Measurements from ENCODE around the gene PIEZO2. TPM values are rescaled to one million over a fixed set of nuclear protein-coding genes. Genes with fewer than 3 reads are reported as not detected.

The PIEZO2 gene
- total RNA-seq, 2 experiments from 2014 or later = not detected

DNA sequence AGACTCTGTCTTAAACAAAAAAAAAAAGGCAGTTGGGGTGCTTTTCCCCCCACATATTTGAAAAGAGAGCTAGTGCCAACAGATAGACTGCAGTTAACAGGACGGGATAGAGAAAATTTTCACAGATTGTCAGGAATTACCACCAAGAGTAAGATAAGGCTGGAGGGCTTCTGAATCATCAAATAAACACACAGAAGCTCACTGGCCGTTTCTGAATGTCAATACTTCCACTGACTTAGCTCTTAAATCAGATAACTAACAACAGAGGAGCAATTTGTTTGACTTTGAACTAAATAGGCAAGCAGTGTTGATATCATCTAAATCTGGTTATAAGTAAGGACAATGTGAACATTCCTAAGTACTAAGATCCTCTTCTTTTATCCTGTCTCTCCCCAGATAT is 34.7 kb downstream of the PIEZO2 start:
- CTCF ChIA-PET = no interaction called here
- H3K36me3 Mint-ChIP-seq (ENCODE audit: low read depth) = no peaks in the 10 kb centered on the region

DNA sequence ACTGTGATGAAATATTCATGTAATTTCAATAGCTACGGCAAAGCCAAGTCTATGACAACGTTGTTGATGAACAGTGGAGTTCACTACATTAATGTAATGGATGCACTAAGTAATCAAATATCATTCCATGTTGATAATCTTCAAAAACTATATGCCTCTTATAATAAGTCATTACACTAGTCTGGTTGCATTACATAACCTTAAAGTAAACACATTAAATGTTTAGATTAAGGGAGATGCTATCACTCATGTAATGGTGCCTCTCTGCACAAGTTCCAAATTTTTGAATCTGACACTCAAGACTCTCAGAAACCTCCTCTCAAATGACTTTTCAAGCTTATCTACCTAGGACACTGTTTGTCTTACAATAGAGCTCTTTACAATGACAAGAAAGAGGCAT is 35.4 kb downstream of the PIEZO2 start:
- no peaks in the 10 kb centered on the region for H3K4me1 Mint-ChIP-seq
- no peak overlapping the region for H3K27ac Mint-ChIP-seq
- H3K36me3 Mint-ChIP-seq (ENCODE audit: low read depth) = no peaks in the 10 kb centered on the region
- H3K4me3 Mint-ChIP-seq = no peak overlapping the region
- H3K27me3 Mint-ChIP-seq = no peaks in the 10 kb centered on the region
- ChIA-PET CTCF (no interaction called here), POLR2A (no interaction called here)
- no peak for DNase-seq
- no peaks in the 10 kb centered on the region for H3K9me3 Mint-ChIP-seq

More for the DNA sequence above, 34.7 kb downstream of the PIEZO2 start:
- H3K27ac Mint-ChIP-seq = no peak overlapping the region
- no peak overlapping the region for H3K4me3 Mint-ChIP-seq
- POLR2A ChIA-PET = no interaction called here
- no peaks in the 10 kb centered on the region for H3K9me3 Mint-ChIP-seq
- DNase-seq = no peak
- no peaks in the 10 kb centered on the region for H3K27me3 Mint-ChIP-seq
- no peaks in the 10 kb centered on the region for H3K4me1 Mint-ChIP-seq

DNA sequence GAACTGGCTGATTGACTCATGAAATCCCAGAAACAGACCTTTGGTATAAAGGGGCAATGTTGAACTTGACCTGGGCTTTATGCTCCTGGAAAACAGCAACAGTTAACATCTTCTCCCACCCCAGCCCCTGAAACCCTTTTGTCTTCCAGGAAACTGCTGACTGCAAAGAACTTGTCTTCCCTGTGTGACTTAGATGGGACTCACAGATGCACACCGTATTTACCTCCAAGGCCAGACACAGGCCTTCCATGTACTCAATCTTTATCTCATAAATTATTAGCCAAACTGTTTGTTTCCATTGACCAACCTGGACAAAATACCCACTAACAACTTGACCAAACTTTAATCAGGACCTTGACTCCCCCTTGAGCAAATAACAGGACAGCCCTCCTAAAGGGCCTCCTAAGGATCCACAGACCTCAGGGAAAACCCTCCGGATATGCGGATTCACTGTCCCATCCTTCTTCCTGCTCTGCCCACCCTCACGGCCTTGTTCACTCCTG is 36.3 kb downstream of the PIEZO2 start:
- Mint-ChIP-seq H3K27me3 (no peaks in the 10 kb centered on the region), H3K4me1 (no peaks in the 10 kb centered on the region), H3K9me3 (no peaks in the 10 kb centered on the region), H3K4me3 (no peak overlapping the region), H3K36me3 (ENCODE audit: low read depth) (no peaks in the 10 kb centered on the region), H3K27ac (no peak overlapping the region)
- no peak for DNase-seq
- ChIA-PET POLR2A (no interaction called here), CTCF (no interaction called here)

DNA sequence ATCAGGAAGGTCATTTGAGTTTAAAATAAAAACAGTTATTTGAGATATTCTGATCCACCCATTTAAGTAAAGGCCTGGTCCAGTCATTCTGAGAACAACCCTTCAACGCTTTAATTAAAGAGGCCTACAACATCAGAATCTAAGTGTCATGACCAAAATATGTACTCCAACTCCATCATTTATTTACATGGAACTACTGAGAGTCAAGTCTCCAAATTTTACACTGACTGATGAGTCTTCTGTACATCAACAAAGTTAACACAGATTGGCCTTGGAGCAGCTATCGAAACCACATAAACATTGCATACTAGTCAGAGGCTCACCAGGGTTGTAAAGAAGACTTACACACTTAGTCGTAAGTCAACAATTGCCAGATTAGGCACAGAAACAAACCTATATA is 37.1 kb downstream of the PIEZO2 start:
- no peaks in the 10 kb centered on the region for H3K27me3 Mint-ChIP-seq
- no peak overlapping the region for H3K27ac Mint-ChIP-seq
- H3K36me3 Mint-ChIP-seq (ENCODE audit: low read depth) = no peaks in the 10 kb centered on the region
- ChIA-PET CTCF (no interaction called here), POLR2A (no interaction called here)
- H3K4me1 Mint-ChIP-seq = no peaks in the 10 kb centered on the region
- no peaks in the 10 kb centered on the region for H3K9me3 Mint-ChIP-seq
- DNase-seq = no peak
- H3K4me3 Mint-ChIP-seq = no peak overlapping the region

DNA sequence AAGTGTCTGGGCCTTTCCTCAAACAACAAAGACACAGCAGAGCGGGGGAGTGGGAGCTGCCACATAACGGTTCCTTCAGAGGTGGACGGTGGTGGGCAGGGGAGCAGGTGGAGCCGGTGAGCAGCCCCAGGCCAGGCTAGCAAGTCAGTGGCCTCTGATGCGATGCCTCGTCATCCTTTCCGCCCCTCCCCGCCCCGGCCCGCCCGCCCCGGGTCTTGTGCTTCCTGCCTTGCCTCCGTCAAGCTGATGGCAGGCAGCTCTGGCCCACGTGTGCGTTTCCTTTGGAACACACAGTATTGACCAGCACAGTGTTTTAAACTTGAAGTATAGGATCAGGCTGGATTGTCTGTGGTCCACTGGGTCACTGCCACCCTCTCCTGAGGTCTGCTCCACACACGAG is 38.9 kb downstream of the PIEZO2 start:
- Mint-ChIP-seq H3K4me3 (no peak overlapping the region), H3K27me3 (no peaks in the 10 kb centered on the region), H3K4me1 (no peaks in the 10 kb centered on the region), H3K36me3 (ENCODE audit: low read depth) (no peaks in the 10 kb centered on the region), H3K9me3 (no peaks in the 10 kb centered on the region), H3K27ac (no peak overlapping the region)
- ChIA-PET POLR2A (no interaction called here), CTCF (no interaction called here)
- no peak for DNase-seq

DNA sequence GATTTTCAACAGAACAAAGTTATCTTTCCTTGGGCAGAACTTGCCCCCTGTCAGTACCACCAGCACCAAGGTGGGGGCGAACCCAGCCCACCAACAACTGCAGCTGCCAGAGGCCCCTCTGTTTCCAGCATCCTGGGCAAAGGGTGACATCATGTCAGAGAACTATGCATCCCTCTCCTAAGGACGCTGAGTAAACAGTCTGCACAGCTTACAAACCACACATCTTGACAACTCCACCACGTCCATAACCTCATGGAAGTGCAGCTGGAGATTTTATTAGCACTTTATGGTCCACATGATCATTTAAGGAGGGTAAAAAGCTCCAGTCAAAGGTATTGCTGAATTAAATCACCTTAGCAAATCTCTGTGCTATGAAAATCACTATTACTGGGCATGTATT is 40.4 kb downstream of the PIEZO2 start:
- Mint-ChIP-seq H3K9me3 (no peaks in the 10 kb centered on the region), H3K27ac (no peak overlapping the region), H3K4me1 (no peaks in the 10 kb centered on the region), H3K27me3 (no peaks in the 10 kb centered on the region), H3K4me3 (no peak overlapping the region), H3K36me3 (ENCODE audit: low read depth) (no peaks in the 10 kb centered on the region)
- DNase-seq = no peak
- CTCF ChIA-PET = no interaction called here
- POLR2A ChIA-PET = no interaction called here

DNA sequence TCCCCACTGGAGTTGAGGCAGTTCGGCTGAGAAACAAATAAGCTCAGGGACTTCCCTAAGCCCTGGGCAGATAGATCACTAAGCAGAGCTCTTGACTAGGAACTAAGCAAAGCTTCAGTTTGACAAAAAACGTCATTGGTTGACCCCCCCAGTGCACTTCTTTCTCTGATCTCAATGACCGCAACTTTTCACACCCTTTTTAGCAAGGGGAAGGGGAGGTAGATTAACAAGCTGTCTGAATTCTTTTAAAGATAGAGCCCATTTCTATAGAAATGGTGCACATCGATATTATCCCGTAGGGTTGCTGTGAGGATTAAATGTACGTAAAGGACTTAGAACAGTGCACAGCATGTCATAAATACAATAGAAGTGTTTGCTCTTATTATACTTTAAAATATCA is 42.5 kb downstream of the PIEZO2 start:
- H3K4me3 Mint-ChIP-seq = no peak overlapping the region
- H3K4me1 Mint-ChIP-seq = no peaks in the 10 kb centered on the region
- H3K9me3 Mint-ChIP-seq = no peaks in the 10 kb centered on the region
- no peaks in the 10 kb centered on the region for H3K27me3 Mint-ChIP-seq
- no peak for DNase-seq
- H3K27ac Mint-ChIP-seq = no peak overlapping the region
- ChIA-PET POLR2A (no interaction called here), CTCF (no interaction called here)
- H3K36me3 Mint-ChIP-seq (ENCODE audit: low read depth) = no peaks in the 10 kb centered on the region

DNA sequence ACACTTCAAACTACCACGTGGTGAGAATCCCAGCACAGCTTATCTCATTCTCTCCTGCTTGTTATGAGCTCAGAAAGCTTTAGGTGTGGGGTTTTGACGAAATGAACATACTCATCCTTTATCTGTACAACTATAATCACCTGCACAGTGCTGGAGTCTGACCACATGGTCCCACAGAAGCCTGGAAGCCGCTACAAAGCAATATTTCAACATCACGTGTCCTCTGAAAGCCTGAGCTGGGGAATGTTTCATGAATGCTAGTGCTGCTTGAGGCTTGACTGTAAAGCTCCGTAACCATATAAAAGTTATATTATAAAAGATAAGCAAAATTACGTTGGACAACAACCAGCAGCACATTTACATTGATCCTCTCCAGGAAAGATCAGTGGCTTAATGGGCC is 43.9 kb downstream of the PIEZO2 start:
- H3K27ac Mint-ChIP-seq = no peak overlapping the region
- no peaks in the 10 kb centered on the region for H3K27me3 Mint-ChIP-seq
- CTCF ChIA-PET = no interaction called here
- H3K9me3 Mint-ChIP-seq = no peaks in the 10 kb centered on the region
- no peaks in the 10 kb centered on the region for H3K4me1 Mint-ChIP-seq
- DNase-seq = no peak
- no peak overlapping the region for H3K4me3 Mint-ChIP-seq
- no peaks in the 10 kb centered on the region for H3K36me3 Mint-ChIP-seq (ENCODE audit: low read depth)
- POLR2A ChIA-PET = no interaction called here

DNA sequence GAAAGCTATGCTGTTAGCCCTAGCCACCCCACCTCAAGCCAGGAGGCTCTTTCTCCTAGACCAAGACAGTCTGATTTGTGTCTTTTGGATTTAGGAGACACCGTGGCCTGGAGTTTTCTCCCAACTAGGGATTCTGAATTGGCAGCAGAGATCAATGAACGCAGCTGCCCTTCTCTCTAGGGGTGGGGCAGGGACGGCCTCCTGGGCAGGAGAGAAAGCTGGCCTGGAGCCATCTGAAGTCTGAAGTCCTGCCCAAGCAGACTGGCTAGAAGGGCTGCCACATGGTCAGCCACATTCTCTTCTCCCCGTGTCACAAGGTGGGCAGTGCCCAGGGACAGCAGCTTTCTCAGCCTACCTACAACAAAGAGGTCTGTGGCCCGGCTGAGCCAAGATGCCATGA is 45.1 kb downstream of the PIEZO2 start:
- Mint-ChIP-seq H3K27ac (no peak overlapping the region), H3K4me3 (no peak overlapping the region), H3K9me3 (no peaks in the 10 kb centered on the region), H3K27me3 (no peaks in the 10 kb centered on the region), H3K4me1 (no peaks in the 10 kb centered on the region), H3K36me3 (ENCODE audit: low read depth) (no peaks in the 10 kb centered on the region)
- no peak for DNase-seq
- ChIA-PET POLR2A (interaction anchor here (0.5 kb wide), 1 partner anchor 535 kb away, joined by 3 read pairs; no protein-coding TSS in a partner anchor), CTCF (no interaction called here)

DNA sequence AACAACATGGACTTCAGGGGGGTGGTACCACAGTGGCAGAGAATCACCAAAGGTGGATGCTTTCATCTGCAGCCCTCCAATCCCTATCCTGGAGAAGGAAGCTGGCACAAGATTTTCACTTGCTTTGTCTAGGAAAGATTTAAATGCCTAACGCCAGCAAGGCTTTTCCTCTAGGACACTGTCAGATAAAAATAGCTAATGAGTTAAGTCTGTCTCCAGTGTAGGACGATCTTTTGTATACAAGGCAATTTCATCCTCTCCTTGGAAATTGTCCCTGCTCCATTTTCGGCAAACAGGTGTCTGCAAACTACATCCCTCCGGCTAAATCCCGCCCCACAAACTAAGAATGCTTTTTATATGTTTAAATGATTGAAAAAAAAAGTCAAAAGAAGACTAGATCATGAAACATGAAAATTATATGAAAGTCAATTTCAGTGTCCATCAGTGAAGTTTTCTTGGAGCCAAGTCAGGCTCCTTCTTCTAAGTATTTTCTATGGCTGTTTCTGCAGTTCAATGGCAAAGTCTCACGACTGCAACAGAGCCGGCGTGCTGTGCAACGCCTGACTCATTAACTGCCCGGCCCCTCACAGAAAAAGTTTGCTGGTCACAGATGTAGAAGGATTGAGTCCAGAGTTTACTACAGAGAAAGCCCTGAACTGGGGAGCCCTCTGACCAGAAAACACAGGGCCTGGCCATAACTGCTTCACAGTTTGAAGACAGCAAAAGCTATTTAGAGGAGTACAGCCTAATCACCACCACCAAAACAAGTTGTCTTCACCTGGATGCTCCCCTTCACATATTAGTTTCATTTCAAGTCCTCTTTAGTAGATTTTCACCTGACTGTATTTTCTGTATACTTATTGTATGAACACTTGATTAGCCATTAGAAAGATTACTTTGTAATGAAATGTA is 52.3 kb downstream of the PIEZO2 start:
- CTCF ChIA-PET = no interaction called here
- no peak overlapping the region for H3K4me3 Mint-ChIP-seq
- H3K36me3 Mint-ChIP-seq (ENCODE audit: low read depth) = no peaks in the 10 kb centered on the region
- no peaks in the 10 kb centered on the region for H3K4me1 Mint-ChIP-seq
- H3K27ac Mint-ChIP-seq = no peak overlapping the region
- no peaks in the 10 kb centered on the region for H3K9me3 Mint-ChIP-seq
- POLR2A ChIA-PET = no interaction called here
- DNase-seq = no peak
- no peaks in the 10 kb centered on the region for H3K27me3 Mint-ChIP-seq

DNA sequence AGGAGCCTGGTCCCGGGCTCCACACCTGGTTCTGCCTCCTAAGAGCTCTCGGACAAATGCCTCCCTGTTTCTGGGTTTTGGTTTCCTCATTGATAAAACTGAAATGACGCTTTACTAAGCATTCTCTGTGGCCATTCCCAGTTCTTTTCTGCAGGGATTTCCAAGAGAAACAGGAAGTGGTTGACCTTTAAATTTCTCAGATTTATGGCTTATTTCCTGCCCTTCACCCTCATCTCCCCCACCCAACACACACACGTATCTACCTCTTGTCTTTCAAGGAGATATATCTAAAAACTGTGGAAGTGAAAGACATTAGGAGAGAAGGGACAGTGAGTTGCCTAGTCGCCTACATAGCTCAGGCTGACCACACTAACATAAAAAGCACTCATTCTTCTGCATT is 53.0 kb downstream of the PIEZO2 start:
- CTCF ChIA-PET = no interaction called here

DNA sequence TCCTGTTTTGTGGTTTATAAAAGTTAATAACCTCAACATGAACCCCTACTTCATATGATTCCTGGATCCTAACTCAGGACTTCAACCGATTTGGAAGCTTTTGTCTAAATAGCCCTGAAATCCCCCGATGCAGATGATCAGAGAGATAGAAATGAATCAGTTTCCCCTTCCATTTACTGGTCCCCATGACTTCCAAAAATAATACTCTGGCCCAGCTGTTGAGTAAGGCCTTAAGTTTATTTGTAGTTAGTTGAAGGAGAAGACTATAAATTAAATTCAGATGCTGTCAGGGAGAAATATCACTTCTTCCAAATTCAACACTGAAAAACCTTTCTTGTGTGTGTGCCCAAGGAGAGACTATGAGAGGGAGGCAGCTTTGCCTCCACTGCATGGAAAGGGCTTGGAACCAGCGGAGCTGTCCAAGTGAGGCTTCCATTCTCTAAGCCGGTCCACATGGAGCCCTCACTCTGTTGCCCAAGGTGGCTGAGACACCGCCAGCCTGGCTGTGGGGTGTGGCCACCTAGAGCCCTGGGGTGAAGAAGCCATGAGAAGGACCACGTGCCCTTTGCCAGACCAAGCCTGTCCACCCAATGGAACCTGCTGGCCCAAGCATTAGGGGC is 53.6 kb downstream of the PIEZO2 start:
- Mint-ChIP-seq H3K4me3 (no peak overlapping the region), H3K9me3 (no peaks in the 10 kb centered on the region), H3K4me1 (no peaks in the 10 kb centered on the region), H3K27ac (no peak overlapping the region), H3K27me3 (no peaks in the 10 kb centered on the region), H3K36me3 (ENCODE audit: low read depth) (no peaks in the 10 kb centered on the region)
- ChIA-PET CTCF (no interaction called here), POLR2A (no interaction called here)
- DNase-seq = no peak

More for the DNA sequence above, 53.0 kb downstream of the PIEZO2 start:
- Mint-ChIP-seq H3K4me1 (no peaks in the 10 kb centered on the region), H3K9me3 (no peaks in the 10 kb centered on the region), H3K36me3 (ENCODE audit: low read depth) (no peaks in the 10 kb centered on the region), H3K4me3 (no peak overlapping the region), H3K27ac (no peak overlapping the region), H3K27me3 (no peaks in the 10 kb centered on the region)
- POLR2A ChIA-PET = no interaction called here
- DNase-seq = no peak

DNA sequence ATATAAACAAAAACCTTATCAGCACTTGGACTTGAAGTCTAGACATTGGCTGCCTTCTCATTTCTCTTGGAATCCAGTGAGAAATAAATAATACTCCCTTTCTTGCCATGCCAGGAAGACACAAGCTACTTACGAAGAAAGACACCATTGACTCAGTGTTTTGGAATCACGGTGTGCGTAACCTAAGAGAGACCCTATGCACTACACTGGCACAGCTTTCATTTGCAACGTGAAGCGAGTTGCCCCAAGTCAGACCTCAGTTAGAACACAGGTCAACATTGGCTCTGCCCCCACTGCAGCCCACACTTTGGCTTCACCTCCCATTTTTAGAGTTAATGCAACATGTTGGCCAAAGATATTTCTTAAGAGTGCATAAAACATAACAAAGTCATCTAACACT is 54.2 kb downstream of the PIEZO2 start:
- no peak overlapping the region for H3K27ac Mint-ChIP-seq
- H3K9me3 Mint-ChIP-seq = no peaks in the 10 kb centered on the region
- no peaks in the 10 kb centered on the region for H3K27me3 Mint-ChIP-seq
- no peak overlapping the region for H3K4me3 Mint-ChIP-seq
- ChIA-PET POLR2A (no interaction called here), CTCF (no interaction called here)
- no peaks in the 10 kb centered on the region for H3K36me3 Mint-ChIP-seq (ENCODE audit: low read depth)
- H3K4me1 Mint-ChIP-seq = no peaks in the 10 kb centered on the region
- DNase-seq = no peak

DNA sequence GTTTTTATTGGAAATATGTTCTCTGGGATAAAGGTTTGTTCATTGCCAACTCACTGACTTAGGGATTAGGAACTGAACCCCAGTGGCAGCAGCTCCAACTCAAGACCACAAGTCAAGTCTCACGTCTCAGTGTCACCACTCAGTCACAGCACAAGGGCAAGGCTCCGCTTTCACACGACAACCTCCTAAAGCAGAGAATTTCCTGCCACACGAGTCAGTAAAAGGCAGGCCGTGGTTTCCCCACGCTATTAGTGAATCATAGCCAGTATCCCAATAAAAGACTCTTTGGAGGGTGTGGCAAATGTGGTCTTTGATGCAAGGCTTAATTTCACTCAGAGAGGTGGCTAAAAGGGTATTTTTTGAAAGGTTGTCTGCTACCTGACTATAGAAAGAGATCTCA is 57.6 kb downstream of the PIEZO2 start:
- Mint-ChIP-seq H3K27ac (no peak overlapping the region), H3K4me3 (no peak overlapping the region), H3K27me3 (no peaks in the 10 kb centered on the region)

More for the DNA sequence above, 57.6 kb downstream of the PIEZO2 start:
- DNase-seq = no peak
- ChIA-PET CTCF (no interaction called here), POLR2A (no interaction called here)
- Mint-ChIP-seq H3K36me3 (ENCODE audit: low read depth) (no peaks in the 10 kb centered on the region), H3K4me1 (no peaks in the 10 kb centered on the region), H3K9me3 (no peaks in the 10 kb centered on the region)

Measured in activated CD4-positive, alpha-beta memory T cell treated with anti-CD3 and anti-CD28 coated beads, Interleukin-2, amount 10 ng/mL, durations not matched to agents 7 days and 5 days (primary cell).